GM23338 (cell line): ENCODE measurements around the gene PIAS4. TPM values are rescaled to one million over a fixed set of nuclear protein-coding genes. Genes with fewer than 3 reads are reported as not detected.

Source experiments
- ATAC-seq: fragments of 200-7000 bp; cut with Tn5 transposase; 3 replicates; pipeline ENCODE4 v1.9.1; 2020
- DNase-seq: peaks from one replicate; pipeline ENCODE4 v3.0.0-alpha.2; 2015; ENCODE audit warnings: low spot score
- H2AFZ ChIP-seq: fragments of 200-600 bp; sonication (generic); 2 replicates; pipeline ENCODE4 v1.8.0; 2016; ENCODE audit warnings: antibody characterized with exemption, mild to moderate bottlenecking, moderate library complexity
- H3F3A ChIP-seq: fragments of 200-600 bp; sonication (generic); replicated peaks from 2 replicates; pipeline ENCODE4 v1.8.0; 2017; ENCODE audit warnings: antibody characterized with exemption, mixed run types, low read depth
- H3K27ac ChIP-seq: fragments of 200-600 bp; sonication (generic); 2 replicates; pipeline ENCODE4 v1.6.1; 2016; ENCODE audit warnings: low read depth
- H3K27me3 ChIP-seq: fragments of 200-600 bp; sonication (generic); 2 replicates; pipeline ENCODE4 v1.8.0; 2016; ENCODE audit warnings: mild to moderate bottlenecking, mixed run types, moderate library complexity; ENCODE audit not compliant: insufficient read depth
- H3K36me3 ChIP-seq: fragments of 200-600 bp; sonication (generic); 2 replicates; pipeline ENCODE4 v1.8.0; 2016; ENCODE audit warnings: mild to moderate bottlenecking; ENCODE audit not compliant: insufficient read depth
- H3K4me1 ChIP-seq: fragments of 200-600 bp; sonication (generic); 2 replicates; pipeline ENCODE4 v1.8.0; 2016; ENCODE audit warnings: mild to moderate bottlenecking, moderate library complexity; ENCODE audit not compliant: insufficient read depth
- H3K4me2 ChIP-seq: fragments of 200-600 bp; sonication (generic); 2 replicates; pipeline ENCODE4 v1.7.1; 2017; ENCODE audit warnings: mixed run types
- H3K4me3 ChIP-seq: fragments of 200-600 bp; sonication (generic); 2 replicates; pipeline ENCODE4 v1.6.1; 2016; ENCODE audit warnings: mixed run types
- H3K79me2 ChIP-seq: fragments of 200-600 bp; sonication (generic); replicated peaks from 2 replicates; pipeline ENCODE4 v1.8.0; 2017; ENCODE audit warnings: mild to moderate bottlenecking; ENCODE audit not compliant: insufficient read depth
- H3K9me2 ChIP-seq: fragments of 200-600 bp; sonication (generic); 2 replicates; pipeline ENCODE4 v1.8.0; 2017; ENCODE audit not compliant: insufficient read depth
- H4K20me1 ChIP-seq: fragments of 200-600 bp; sonication (generic); replicated peaks from 2 replicates; pipeline ENCODE4 v1.8.0; 2017; ENCODE audit warnings: mild to moderate bottlenecking; ENCODE audit not compliant: insufficient read depth
- H3K27ac Mint-ChIP-seq: 2 replicates; pipeline ENCODE4 v1.8.0; 2020; ENCODE audit warnings: inconsistent platforms, mild to moderate bottlenecking, moderate library complexity, mixed read lengths
- H3K27me3 Mint-ChIP-seq: 3 replicates; pipeline ENCODE4 v1.8.0; 2022; ENCODE audit warnings: low read depth, mild to moderate bottlenecking, moderate library complexity, mixed read lengths, inconsistent platforms; ENCODE audit not compliant: insufficient read depth, poor library complexity
- H3K36me3 Mint-ChIP-seq: 3 replicates; pipeline ENCODE4 v1.8.0; 2021; ENCODE audit warnings: low read depth, mild to moderate bottlenecking, inconsistent platforms, moderate library complexity, mixed read lengths
- H3K4me1 Mint-ChIP-seq: 3 replicates; pipeline ENCODE4 v1.8.0; 2020; ENCODE audit warnings: mild to moderate bottlenecking, inconsistent platforms, mixed read lengths
- H3K4me3 Mint-ChIP-seq: 3 replicates; pipeline ENCODE4 v1.8.0; 2021; ENCODE audit warnings: moderate library complexity, mild to moderate bottlenecking, inconsistent platforms, mixed read lengths
- H3K9me3 Mint-ChIP-seq: 3 replicates; pipeline ENCODE4 v1.8.0; 2020; ENCODE audit warnings: moderate library complexity, mild to moderate bottlenecking, inconsistent platforms, mixed read lengths
- CTCF ChIP-seq, 2 experiments: fragments of 200-600 bp in 1 of 2; sonication (generic) in 1 of 2; conservative IDR thresholded peaks; 2 replicates each; pipeline versions ENCODE4 v1.5.1 to v1.6.1; 2016 to 2017; ENCODE audit warnings: antibody characterized with exemption in 2 of 2, low read depth in 2 of 2, mild to moderate bottlenecking in 2 of 2, moderate library complexity in 1 of 2
- ETS1 ChIP-seq: IDR thresholded peaks from 2 replicates; pipeline ENCODE4 v1.6.1; 2016; ENCODE audit warnings: antibody characterized with exemption
- EZH2phosphoT487 ChIP-seq: fragments of 200-600 bp; sonication (generic); IDR thresholded peaks from one replicate; pipeline ENCODE4 v1.8.1; 2018; ENCODE audit warnings: antibody characterized with exemption; ENCODE audit not compliant: unreplicated experiment
- JUNB ChIP-seq: IDR thresholded peaks from one replicate; pipeline ENCODE4 v1.6.1; 2016; ENCODE audit warnings: antibody characterized with exemption; ENCODE audit not compliant: unreplicated experiment
- ZNF331 ChIP-seq: fragments of 250-450 bp; sonication (Bioruptor Pico); IDR thresholded peaks from 2 replicates; pipeline ENCODE4 v1.5.0; 2020; ENCODE audit warnings: low read depth, mild to moderate bottlenecking, moderate library complexity
- ZNF462 ChIP-seq: fragments of 250-450 bp; sonication (Bioruptor Pico); IDR thresholded peaks from 2 replicates; pipeline ENCODE4 v1.5.0; 2020; ENCODE audit warnings: mild to moderate bottlenecking, moderate library complexity
- polyA plus RNA-seq: library from polyadenylated mRNA; unstranded; fragments of >200 nt; fragmentation: Nextera tagmentation; extraction: Ambion mirVana; gene quantifications from 2 replicates; pipeline ENCODE4 v1.2.1, GENCODE V29; 2016
- total RNA-seq: library from RNA; depleted of rRNA; stranded (reverse); fragments of >200 nt; shearing (Covaris generic); gene quantifications from 2 replicates; pipeline ENCODE4 v1.2.3, GENCODE V29; 2014

The PIAS4 gene
- total and polyA plus RNA-seq, 2 experiments from 2014 or later: 17.0 to 48.4 TPM

- TF ChIP-seq ZNF462 (CRISPR knock-in tag): no peak
- no peak for TF ChIP-seq CTCF (conservative IDR thresholded peaks at IDR 0.05; ENCODE audit: low read depth in 2 of 2)
- TF ChIP-seq ZNF331: no peak
These were observed 12.0 kb downstream of the PIAS4 start (continued) for GRCh38 chr19:4019578-4019977.

- no peak overlapping the region for H3K27ac Mint-ChIP-seq
- TF ChIP-seq EZH2phosphoT487 (no peak), JUNB (no peak), ETS1 (no peak)
These were observed 16.3 kb downstream of the PIAS4 start for GRCh38 chr19:4023600-4024398.

More at GRCh38 chr19:4023600-4024398, 16.3 kb downstream of the PIAS4 start:
- H3K4me3 ChIP-seq: no peak overlapping the region
- H3K4me2 ChIP-seq: no peak overlapping the region
- H2AFZ ChIP-seq: no peak overlapping the region
- no peaks in the 10 kb centered on the region; the same call in 1 of the 2 replicates for H3K36me3 ChIP-seq
- no peak for ATAC-seq
- no peaks in the 10 kb centered on the region for H3K4me1 ChIP-seq
- H3F3A ChIP-seq: no peaks in the 10 kb centered on the region
- H3K27ac ChIP-seq: no peak overlapping the region
- Mint-ChIP-seq H3K4me1 (no peaks in the 10 kb centered on the region), H3K4me3 (no peak overlapping the region), H3K27me3 (no peaks in the 10 kb centered on the region), H3K9me3 (no peaks in the 10 kb centered on the region), H3K36me3 (peaks cover 30% of the 10 kb centered on the region)
- H4K20me1 ChIP-seq: peaks cover 13% of the 10 kb centered on the region
- H3K27me3 ChIP-seq: no peaks in the 10 kb centered on the region
- peaks cover 32% of the 10 kb centered on the region for H3K79me2 ChIP-seq
- no peaks in the 10 kb centered on the region for H3K9me2 ChIP-seq
- DNase-seq: no peak
